CD4-positive, alpha-beta T cell treated with Interleukin-10 for 1 hour (primary cell): ENCODE data around the gene GAD1.

ENCODE experiments used
- DNase-seq: peaks from one replicate; pipeline ENCODE4 v3.0.0-alpha.2; 2020

Gene GAD1

DNA sequence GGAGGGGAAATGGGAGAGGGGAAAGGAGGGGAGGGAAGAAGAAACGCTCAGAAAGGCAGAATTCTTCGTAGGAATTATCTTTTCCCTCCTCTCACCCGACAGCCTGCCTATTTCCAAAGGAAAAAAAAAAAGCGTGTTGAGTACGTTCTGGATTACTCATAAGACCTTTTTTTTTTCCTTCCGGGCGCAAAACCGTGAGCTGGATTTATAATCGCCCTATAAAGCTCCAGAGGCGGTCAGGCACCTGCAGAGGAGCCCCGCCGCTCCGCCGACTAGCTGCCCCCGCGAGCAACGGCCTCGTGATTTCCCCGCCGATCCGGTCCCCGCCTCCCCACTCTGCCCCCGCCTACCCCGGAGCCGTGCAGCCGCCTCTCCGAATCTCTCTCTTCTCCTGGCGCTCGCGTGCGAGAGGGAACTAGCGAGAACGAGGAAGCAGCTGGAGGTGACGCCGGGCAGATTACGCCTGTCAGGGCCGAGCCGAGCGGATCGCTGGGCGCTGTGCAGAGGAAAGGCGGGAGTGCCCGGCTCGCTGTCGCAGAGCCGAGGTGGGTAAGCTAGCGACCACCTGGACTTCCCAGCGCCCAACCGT, at the start of gene GAD1:
GAD1 (plus strand) TSS at position 384 of the 589 bp plus-strand sequence. CDS start 1,705 bp downstream, outside the sequence.
- peak; percentile 54 for DNase-seq

- DNase-seq, result peak; percentile 42
Measured at GRCh38 chr2:170770008-170770605, 46.6 kb upstream of the GAD1 start, which contains the start of gene ERICH2. TSS of gene ERICH2 (plus strand) at chr2:170770378. CDS start at chr2:170770682, 304 bp downstream.

GRCh38 chr2:170770606-170771420, 45.9 kb upstream of the GAD1 start:
- DNase-seq, result peak; percentile 78

DNA sequence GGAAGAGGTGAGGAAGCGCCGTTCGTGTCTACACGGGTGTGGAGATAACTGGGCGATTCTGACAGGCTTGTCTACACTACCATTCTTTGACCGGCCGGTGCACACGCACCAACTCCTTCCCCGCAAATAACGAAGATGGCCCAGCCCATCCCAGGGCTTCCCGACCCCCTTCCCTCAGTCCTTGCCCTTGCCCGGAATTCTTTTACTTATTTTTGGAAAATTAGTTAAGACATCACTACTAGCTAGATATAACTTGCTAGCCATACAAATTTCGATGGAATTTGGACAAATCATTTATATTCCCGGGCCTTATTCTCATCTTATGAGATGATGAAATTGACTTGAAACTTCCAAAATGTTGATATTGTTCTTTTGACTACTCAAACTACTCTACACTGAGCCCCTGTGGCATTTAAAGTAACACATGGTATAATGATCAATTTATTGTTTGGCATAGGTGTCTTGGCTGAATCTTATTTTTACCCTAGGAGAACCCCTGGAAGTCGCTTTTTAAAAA, 45.2 kb upstream of the GAD1 start:
- DNase-seq, result no peak

DNA sequence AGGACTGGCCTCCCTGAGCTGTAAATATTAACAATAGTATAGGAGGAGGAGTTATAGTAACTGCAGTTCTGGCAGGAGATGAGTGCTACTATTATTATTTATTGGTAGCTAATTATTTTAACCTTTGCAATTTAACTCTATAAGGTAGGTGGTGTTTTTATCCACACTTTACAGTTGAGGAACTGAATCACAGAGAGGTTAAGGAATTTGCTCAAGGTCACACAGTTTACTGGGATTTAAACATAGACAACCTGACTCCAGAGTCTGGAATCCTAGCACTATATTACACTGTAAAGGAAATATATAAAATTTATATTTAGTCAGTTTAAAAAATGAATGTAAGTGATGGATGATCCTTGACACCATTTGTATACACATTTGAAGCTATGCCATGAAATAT, 44.4 kb upstream of the GAD1 start:
- DNase-seq, result no peak

DNA sequence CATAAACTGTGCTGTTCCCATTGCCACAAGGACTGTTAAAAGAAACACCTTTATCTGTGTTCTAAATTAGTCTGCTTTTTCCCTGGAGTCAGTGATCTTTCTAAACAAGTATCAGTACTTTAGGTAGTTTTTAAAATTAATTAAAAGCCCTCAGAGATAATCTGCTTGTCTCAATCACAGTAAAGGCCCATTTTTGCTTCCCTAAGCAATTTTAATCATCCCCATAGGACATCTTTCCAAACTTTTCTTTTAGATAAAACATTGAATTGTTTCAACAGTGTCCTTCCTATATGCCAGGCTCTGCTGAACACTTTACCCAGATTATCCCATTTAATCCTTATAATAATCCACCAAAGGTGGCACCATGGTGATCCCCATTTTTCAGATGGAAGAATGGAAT, 42.6 kb upstream of the GAD1 start:
- DNase-seq, result no peak

- DNase-seq, result no peak
Measured at GRCh38 chr2:170778900-170779299, 37.8 kb upstream of the GAD1 start.

GRCh38 chr2:170779304-170779703, 37.4 kb upstream of the GAD1 start:
- no peak for DNase-seq

DNA sequence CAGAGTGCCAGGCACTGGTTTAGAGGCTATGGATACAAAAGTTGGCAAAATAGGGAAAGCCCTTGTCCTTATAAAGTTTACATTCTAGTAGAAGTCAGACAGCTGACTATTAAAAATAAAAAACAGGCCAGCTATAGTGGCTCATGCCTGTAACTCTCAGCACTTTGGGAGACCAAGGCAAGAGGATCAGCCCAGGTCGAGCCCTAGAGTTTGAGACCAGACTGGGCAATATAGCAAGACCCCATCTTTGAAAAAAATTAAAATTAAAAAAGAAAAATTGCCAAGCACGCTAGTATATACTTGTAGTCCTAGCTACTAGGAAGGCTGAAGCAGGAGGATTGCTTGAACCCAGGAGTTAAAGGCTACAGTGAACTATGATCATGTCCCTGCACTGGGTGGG, 34.0 kb upstream of the GAD1 start:
- no peak for DNase-seq

DNA sequence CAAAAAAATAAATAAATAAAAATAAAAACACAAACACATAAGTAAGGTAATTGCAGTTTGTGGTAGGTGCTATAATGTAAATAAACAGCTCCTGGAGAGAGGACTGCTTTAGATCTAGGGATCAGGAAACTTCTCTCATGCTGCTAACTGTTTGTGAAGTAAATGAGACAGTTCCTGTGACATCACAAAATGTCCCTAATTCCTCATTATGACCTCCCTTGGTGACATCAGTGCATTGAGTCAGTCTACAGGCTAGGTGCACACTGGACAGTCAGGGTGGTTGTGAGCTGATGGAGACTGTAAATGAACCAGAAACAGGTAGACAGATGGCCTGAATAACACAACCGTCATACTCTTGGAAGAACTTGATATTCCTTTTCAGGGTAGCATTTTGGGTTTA, 33.1 kb upstream of the GAD1 start:
- no peak for DNase-seq

DNA sequence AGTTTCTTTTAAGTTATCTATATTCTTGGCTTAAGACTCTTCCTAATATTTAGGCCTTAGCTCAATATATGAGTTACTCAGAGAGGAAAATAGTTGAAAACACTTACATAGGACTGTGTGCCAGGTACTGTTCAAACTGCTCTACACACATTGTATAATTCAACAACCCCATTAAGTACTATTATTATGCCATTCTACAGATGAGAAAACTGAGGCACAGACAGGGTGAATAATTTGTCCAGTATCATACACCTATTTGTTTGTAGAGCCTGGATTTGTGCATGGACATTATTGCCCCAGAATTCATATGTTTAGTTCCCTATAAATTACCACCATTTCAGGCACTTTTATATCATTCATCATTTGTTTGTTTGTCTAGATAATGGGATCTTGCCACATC, 17.7 kb upstream of the GAD1 start:
- DNase-seq, result no peak

- no peak for DNase-seq
Measured at GRCh38 chr2:170806548-170806947, 10.1 kb upstream of the GAD1 start.

DNA sequence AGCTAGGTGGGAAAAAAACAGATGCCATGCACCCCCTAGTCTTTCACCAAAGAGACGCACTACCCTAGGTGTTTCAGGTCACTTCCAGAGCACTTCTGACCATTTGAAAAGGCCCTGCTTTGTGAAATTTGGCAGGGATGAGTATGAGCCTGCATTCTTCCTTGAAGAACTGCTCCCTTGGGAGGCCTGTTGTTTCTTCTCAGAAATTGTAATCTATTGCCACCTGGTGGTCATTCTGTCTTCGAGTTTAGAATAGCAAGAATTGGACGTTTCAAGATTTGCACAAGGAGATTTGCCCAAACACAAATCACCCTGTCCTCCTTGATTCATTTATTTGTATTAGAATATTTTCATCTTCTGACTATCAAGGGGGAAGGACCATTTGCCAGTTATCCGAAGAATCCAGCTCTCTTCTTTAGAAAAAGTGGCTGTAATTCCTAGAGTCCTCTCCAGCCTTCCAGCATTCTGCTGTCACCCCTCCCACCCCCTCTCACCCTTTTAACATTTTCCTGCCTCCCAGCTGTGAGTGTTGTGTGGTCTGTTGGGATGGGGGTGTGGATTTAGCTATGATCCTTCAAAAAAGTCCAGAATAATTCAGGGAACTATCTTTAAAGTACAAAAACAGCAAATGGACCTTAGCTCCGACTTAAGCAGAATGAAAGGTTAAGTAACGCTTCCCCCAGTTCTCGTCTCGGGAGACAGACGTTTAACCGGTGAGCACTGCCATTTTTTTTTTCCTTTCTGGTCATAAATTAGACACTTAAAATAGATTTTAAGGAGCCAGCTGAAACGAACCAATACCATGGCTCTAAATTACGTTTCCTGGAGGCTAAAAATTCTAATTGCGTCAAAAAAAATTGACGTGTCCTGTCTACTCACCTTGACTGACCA, 3.7 kb upstream of the GAD1 start:
- DNase-seq, result peak; percentile 67

DNA sequence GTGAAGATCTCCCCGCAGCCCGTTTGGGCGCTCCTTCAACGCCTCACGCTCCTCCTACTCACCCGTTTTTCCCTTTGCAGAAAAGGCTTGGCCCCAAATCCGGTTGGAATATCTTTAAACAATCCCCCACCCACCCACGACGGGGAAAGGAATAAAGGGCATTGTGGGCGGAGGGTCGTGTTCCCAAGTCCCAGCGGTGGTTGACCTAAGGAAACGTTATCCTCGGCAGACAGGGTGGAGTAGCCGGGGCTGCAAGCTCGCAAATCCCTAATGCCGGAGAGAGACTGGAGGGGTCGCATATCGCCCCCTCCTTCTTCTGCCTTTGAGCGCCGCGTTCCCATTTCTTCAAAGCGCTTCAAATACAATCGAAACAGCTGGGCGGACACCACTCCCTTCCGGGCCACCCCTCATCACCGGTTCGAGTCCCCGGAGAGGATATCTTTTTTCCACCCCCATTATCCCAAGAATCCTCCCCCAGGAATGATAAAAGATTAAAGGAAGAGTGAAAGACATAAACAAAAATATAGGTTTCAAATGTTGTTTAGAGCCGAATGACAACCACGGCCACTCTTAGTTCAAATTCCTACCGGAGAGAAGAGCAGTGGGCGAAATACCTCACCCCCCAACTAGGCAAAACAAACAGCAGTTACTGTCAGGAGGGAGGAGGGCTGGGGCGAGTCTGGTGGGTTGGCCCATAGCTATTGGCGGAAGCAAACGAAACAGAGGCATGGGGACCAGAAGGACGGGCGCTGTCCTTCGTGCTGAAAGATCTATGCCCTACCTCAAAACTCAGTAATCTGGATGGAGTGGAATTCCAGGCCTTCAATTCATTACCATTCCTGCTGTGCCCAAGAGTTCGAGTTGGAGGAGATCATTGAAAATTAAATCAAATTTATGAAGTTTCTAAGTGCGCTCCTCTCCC, 2.8 kb upstream of the GAD1 start:
- DNase-seq, result no peak

DNA sequence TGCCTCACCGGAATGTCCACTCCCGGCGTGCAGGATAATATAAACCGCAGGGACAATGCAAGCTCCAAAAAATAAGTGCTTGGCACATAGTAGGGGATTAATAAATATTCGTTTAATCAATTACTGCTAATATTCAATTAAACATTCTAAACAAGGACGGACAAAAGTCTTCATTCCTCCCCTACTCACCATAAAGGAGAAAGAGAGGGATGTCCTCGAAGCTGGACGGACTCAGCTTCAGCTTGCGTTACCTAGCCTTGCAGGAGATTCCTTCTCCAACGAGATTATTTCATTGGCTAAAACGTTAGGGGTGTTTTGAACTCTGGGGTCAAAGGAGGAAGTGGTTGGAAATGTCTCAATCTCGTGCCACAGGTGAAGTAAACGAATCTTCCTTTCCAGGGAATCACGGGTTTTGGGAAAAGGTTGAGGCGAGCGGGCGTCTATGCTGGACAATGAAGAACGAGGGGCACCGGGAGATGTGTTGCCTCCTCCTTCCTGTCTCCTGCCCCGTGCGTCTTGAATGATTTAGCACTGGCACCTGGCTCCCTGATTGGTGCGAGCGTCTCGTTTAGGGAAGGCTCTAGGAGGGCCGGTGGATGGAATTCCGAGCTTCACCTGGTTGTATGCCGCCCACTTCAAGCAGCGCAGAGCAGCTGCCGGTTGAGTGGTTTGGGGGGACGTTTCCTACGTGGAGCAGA, 2.0 kb upstream of the GAD1 start:
- no peak for DNase-seq

GRCh38 chr2:170815311-170815710, 1.4 kb upstream of the GAD1 start:
- no peak for DNase-seq

GRCh38 chr2:170815746-170816503, 762 bp upstream of the GAD1 start:
- DNase-seq, result peak; percentile 70

DNA sequence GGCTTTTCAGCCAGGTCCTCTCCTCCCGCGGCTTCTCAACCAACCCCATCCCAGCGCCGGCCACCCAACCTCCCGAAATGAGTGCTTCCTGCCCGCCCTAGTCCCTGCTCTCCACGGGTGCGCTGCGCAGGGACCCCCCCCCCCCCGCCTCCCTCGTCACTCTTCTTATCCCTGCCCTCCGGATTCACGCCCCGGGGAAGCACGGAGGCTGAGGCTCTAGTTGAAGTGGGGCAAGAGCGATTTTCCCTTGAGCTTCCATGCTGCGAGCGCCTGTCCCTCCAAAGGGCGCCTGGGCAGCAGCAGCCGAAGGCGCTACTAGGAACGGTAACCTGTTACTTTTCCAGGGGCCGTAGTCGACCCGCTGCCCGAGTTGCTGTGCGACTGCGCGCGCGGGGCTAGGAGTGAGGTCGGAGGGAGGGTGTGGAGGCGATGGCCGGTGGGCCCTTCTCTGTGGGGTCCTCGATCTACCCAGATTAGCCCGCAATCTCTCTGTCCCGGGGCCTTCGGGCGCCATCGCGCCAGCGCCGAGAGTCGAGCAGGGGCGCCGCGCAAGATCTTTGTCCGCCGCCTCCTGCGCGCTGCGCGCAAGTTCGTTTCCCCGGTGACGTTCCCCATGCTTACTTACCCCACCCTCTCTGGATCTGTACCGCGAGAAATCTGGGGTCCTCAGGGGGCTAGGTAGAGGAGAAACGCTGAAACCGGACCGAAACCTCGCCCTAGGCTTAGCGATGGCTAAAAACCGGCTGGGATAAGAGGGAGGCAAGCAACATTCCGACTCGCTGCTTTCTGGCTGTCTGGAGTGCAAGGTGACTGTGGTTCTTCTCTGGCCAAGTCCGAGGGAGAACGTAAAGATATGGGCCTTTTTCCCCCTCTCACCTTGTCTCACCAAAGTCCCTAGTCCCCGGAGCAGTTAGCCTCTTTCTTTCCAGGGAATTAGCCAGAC, 677 bp downstream of the GAD1 start:
- no peak for DNase-seq
